Keratinocyte (primary cell): ENCODE measurements around the gene GJC3. TPM values are rescaled to one million over a fixed set of nuclear protein-coding genes. Genes with fewer than 3 reads are reported as not detected.
"Not testable (repeated sequence)": the region's sequence is repeated elsewhere in the genome, so short reads cannot be mapped to it uniquely, and the experiment has no call there.

Experiments
- DNase-seq: peaks from one replicate; pipeline ENCODE4 v3.0.0-alpha.2; 2011; ENCODE audit warnings: low read depth, missing footprints, low spot score
- FAIRE-seq: peaks from 2 replicates; lab custom pipeline; 2011; peaks lifted over from hg19 to GRCh38; lab: Jason Lieb, UNC
- H2AFZ ChIP-seq: 2 replicates; pipeline ENCODE4 v1.6.0; 2012; ENCODE audit warnings: low read length, control low read depth, inconsistent platforms; ENCODE audit not compliant: control insufficient read depth
- H3K27ac ChIP-seq: 2 replicates; pipeline ENCODE4 v1.5.1; 2011; ENCODE audit warnings: low read length; ENCODE audit not compliant: control insufficient read depth, insufficient read depth
- H3K27me3 ChIP-seq: 3 replicates; pipeline ENCODE4 v1.6.0; 2011; ENCODE audit warnings: low read length; ENCODE audit not compliant: control insufficient read depth, insufficient read depth; ENCODE audit errors: extremely low read depth
- H3K36me3 ChIP-seq, 2 experiments: 2 replicates in 1 of 2; 3 replicates in 1 of 2; pipeline ENCODE4 v1.5.1; 2011; ENCODE audit warnings: low read length in 2 of 2, mild to moderate bottlenecking in 1 of 2; ENCODE audit not compliant: control insufficient read depth in 2 of 2, insufficient read depth in 2 of 2; ENCODE audit errors: extremely low read depth in 1 of 2
- H3K4me1 ChIP-seq: 3 replicates; pipeline ENCODE4 v1.5.1; 2011; ENCODE audit warnings: low read length; ENCODE audit not compliant: control insufficient read depth, insufficient read depth; ENCODE audit errors: extremely low read depth
- H3K4me2 ChIP-seq: 3 replicates; pipeline ENCODE4 v1.6.0; 2011; ENCODE audit warnings: low read depth, low read length; ENCODE audit not compliant: control insufficient read depth, insufficient read depth; ENCODE audit errors: extremely low read depth
- H3K4me3 ChIP-seq, 3 experiments: fragments of 200-600 bp in 1 of 3; sonication (generic) in 1 of 3; 2 replicates in 2 of 3; 3 replicates in 1 of 3; pipeline ENCODE4 v1.5.1; 2011 to 2016; ENCODE audit warnings: low read length in 3 of 3, mild to moderate bottlenecking in 3 of 3, control low read depth in 2 of 3, inconsistent platforms in 1 of 3, low read depth in 1 of 3, mixed read lengths in 1 of 3, mixed run types in 1 of 3, moderate library complexity in 1 of 3; ENCODE audit not compliant: control insufficient read depth in 2 of 3, insufficient read depth in 2 of 3; ENCODE audit errors: extremely low read depth in 1 of 3
- H3K79me2 ChIP-seq: 2 replicates; pipeline ENCODE4 v1.6.0; 2012; ENCODE audit warnings: low read length; ENCODE audit not compliant: control insufficient read depth, insufficient read depth
- H3K9ac ChIP-seq: 3 replicates; pipeline ENCODE4 v1.6.0; 2011; ENCODE audit warnings: low read length; ENCODE audit not compliant: control insufficient read depth, insufficient read depth; ENCODE audit errors: extremely low read depth
- H3K9me1 ChIP-seq: 3 replicates; pipeline ENCODE4 v1.6.0; 2011; ENCODE audit warnings: low read length; ENCODE audit not compliant: control insufficient read depth, insufficient read depth; ENCODE audit errors: extremely low read depth
- H3K9me3 ChIP-seq: 2 replicates; pipeline ENCODE4 v1.5.1; 2012; ENCODE audit warnings: low read depth, low read length; ENCODE audit not compliant: control insufficient read depth
- H4K20me1 ChIP-seq: 3 replicates; pipeline ENCODE4 v1.6.0; 2011; ENCODE audit warnings: low read length; ENCODE audit not compliant: control insufficient read depth, insufficient read depth; ENCODE audit errors: extremely low read depth
- EZH2 ChIP-seq: IDR thresholded peaks from one replicate; pipeline ENCODE4 v1.6.1; 2012; ENCODE audit warnings: inconsistent platforms, mild to moderate bottlenecking, low read length, moderate library complexity
- dilution Hi-C: fragments of 300-500 bp; cut with MboI; formaldehyde crosslinking; loops from one replicate; pipeline ENCODE4 v1.7.0; 2020; ENCODE audit warnings: low sequenced_read_pairs; ENCODE audit not compliant: extremely low pct_ligation_motif_present
- polyA plus RNA-seq, 5 experiments: library from polyadenylated mRNA; depleted of rRNA in 3 of 5; stranded (reverse) in 3 of 5; stranded (forward) in 1 of 5; unstranded in 1 of 5; fragments of >200 nt; gene quantifications; 1 replicate in 1 of 5; 2 replicates in 3 of 5; 3 replicates in 1 of 5; pipeline versions ENCODE4 v1.2.1 to v1.2.3, GENCODE V29; 2011 to 2012; ENCODE audit warnings: missing spikeins in 2 of 5, low read depth in 1 of 5, low replicate concordance in 1 of 5
- TF ChIP-seq, protein P1 (sequence below), 3 experiments: IDR thresholded peaks in 1 of 3; conservative IDR thresholded peaks in 1 of 3; optimal IDR thresholded peaks in 1 of 3; 2 replicates in 2 of 3; 3 replicates in 1 of 3; pipeline versions ENCODE3 to v1.5.1; 2011; ENCODE audit warnings: low read length in 3 of 3, mild to moderate bottlenecking in 3 of 3, moderate library complexity in 2 of 3, control low read depth in 1 of 3, inconsistent platforms in 1 of 3; ENCODE audit not compliant: insufficient read depth in 2 of 3; ENCODE audit errors: extremely low read depth in 1 of 3

GJC3 gene
- polyA plus RNA-seq, 1 donor (not counting 4 experiments of a cell fraction or from before 2014, with no cell fraction given): not detected

DNA sequence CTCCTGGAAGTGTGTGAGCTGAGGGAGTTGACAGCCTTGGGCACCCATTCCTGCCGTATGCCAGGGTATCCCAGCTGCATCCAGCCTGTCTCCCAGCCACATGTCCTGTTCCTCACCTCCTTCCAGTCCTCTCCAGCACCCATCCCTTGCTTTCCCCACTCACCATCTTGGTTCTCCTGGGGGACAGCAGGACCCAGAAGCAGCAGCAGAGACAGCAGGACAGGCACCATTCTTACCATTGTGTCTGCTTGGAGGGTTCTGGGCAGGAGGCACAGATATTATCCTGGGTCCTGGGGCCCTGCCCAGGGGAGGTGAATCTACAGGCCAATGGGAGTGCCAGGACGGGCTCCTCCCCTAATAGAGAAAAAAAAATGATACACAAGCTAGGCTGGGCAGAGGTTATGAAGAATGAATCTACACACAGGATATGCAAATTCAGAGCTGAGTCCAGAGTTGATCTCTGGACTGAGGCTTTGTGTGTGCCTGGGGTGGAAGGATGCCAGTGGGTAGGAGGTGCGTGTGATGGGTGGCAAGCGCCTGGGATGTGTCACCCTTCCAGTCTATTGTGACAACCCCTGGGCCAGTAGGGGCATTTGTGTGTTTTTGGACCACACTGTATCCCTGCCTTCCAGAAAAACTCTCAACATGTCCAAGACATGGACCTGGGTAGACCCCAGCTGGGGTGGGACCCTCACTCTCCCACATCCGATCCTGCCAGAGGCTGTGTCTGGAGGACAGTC lies 46.5 kb upstream of the GJC3 start, which contains the start of gene AZGP1:
TSS of gene AZGP1 (minus strand) at position 250 of the 740 bp plus-strand sequence. CDS start at position 239, 11 bp downstream.
- H3K4me3 ChIP-seq: no peak within 1 kb of the TSS
- DNase-seq: no peak

DNA sequence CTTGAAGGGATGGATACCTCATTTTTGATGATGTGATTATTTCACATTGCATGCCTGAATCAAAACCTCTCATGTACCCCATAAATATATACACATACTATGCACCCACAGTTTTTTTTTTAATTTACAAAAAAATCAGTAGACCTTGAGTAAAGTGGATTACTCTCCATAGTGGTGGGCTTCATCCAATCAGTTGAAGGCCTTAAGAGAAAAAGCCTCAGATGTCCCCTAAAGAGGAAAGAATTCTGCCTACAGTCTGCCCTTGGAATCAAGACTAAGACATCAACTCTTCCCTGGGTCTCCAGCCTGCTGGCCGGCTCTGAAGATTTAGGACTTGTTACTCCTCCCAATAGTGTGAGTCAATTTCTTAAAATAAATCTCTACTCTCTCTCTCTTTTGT lies 45.3 kb upstream of the GJC3 start:
- H3K9me1 ChIP-seq: no peaks in the 10 kb centered on the region
- H3K4me1 ChIP-seq: no peaks in the 10 kb centered on the region
- TF ChIP-seq, protein P1, sequence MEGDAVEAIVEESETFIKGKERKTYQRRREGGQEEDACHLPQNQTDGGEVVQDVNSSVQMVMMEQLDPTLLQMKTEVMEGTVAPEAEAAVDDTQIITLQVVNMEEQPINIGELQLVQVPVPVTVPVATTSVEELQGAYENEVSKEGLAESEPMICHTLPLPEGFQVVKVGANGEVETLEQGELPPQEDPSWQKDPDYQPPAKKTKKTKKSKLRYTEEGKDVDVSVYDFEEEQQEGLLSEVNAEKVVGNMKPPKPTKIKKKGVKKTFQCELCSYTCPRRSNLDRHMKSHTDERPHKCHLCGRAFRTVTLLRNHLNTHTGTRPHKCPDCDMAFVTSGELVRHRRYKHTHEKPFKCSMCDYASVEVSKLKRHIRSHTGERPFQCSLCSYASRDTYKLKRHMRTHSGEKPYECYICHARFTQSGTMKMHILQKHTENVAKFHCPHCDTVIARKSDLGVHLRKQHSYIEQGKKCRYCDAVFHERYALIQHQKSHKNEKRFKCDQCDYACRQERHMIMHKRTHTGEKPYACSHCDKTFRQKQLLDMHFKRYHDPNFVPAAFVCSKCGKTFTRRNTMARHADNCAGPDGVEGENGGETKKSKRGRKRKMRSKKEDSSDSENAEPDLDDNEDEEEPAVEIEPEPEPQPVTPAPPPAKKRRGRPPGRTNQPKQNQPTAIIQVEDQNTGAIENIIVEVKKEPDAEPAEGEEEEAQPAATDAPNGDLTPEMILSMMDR (optimal IDR thresholded peaks at IDR 0.05 in 1 of 3, IDR thresholded peaks at IDR 0.05 in 1 of 3, conservative IDR thresholded peaks at IDR 0.05 in 1 of 3; ENCODE audit: extremely low read depth in 1 of 3, insufficient read depth in 2 of 3, low read length in 3 of 3): no peak
- TF ChIP-seq EZH2: no peak
- H4K20me1 ChIP-seq: no peaks in the 10 kb centered on the region
- H3K79me2 ChIP-seq: no peaks in the 10 kb centered on the region
- no peak overlapping the region for H3K9ac ChIP-seq
- dilution Hi-C loops: no loop called here
- no peaks in the 10 kb centered on the region for H3K9me3 ChIP-seq
- H3K27me3 ChIP-seq: no peaks in the 10 kb centered on the region
- FAIRE-seq: no peak
- H3K36me3 ChIP-seq: no peaks in the 10 kb centered on the region
- no peak overlapping the region for H2AFZ ChIP-seq
- H3K4me3 ChIP-seq: no peak overlapping the region
- no peak overlapping the region for H3K27ac ChIP-seq
- DNase-seq: no peak
- H3K4me2 ChIP-seq: no peak overlapping the region

More for the DNA sequence above, 46.5 kb upstream of the GJC3 start, which contains the start of gene AZGP1:
- H3K4me2 ChIP-seq: no peak within 1 kb of the TSS
- no peak within 1 kb of the TSS for H3K9ac ChIP-seq
- H3K79me2 ChIP-seq: no peaks in the 10 kb centered on the region
- no peak for FAIRE-seq
- TF ChIP-seq, protein P1 (optimal IDR thresholded peaks at IDR 0.05 in 1 of 3, IDR thresholded peaks at IDR 0.05 in 1 of 3, conservative IDR thresholded peaks at IDR 0.05 in 1 of 3; ENCODE audit: extremely low read depth in 1 of 3, insufficient read depth in 2 of 3, low read length in 3 of 3): no peak
- no peak for TF ChIP-seq EZH2
- H4K20me1 ChIP-seq: no peaks in the 10 kb centered on the region
- H3K27me3 ChIP-seq: no peaks in the 10 kb centered on the region
- no peak within 1 kb of the TSS for H3K27ac ChIP-seq
- H3K36me3 ChIP-seq: no peaks in the 10 kb centered on the region
- H3K9me1 ChIP-seq: no peaks in the 10 kb centered on the region
- no peak within 1 kb of the TSS for H2AFZ ChIP-seq
- H3K4me1 ChIP-seq: no peaks in the 10 kb centered on the region
- no peaks in the 10 kb centered on the region for H3K9me3 ChIP-seq
- dilution Hi-C loops: no loop called here

DNA sequence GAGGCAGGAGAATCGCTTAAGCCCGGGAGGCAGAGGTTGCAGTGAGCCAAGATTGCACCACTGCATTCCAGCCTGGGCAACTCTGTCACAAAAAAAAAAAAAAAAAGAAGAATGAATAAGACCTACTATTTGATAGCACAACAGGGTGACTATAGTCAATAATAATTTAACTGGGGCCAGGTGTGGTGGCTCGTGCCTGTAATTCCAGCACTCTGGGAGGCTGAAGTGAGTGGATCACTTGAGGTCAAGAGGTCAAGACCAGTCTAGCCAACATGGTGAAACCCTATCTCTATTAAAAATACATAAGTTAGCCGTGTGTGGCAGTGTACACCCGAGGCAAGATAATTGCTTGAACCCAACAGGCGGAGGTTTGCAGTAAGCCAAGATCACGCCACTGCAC lies 44.4 kb upstream of the GJC3 start:
- H3K9me1 ChIP-seq, H3K9me3 ChIP-seq, dilution Hi-C loops, H3K27ac ChIP-seq, H3K36me3 ChIP-seq, H3K4me3 ChIP-seq, H3K4me2 ChIP-seq, H4K20me1 ChIP-seq, DNase-seq, H2AFZ ChIP-seq, FAIRE-seq, H3K79me2 ChIP-seq, H3K4me1 ChIP-seq, H3K27me3 ChIP-seq, H3K9ac ChIP-seq: not testable (repeated sequence)
